WTC11 (cell line): ENCODE results near the gene TF. TPM values are rescaled to one million over a fixed set of nuclear protein-coding genes. Genes with fewer than 3 reads are reported as not detected.

Experiments
- total RNA-seq: library from RNA; stranded (reverse); gene quantifications from 3 replicates; pipeline ENCODE4 v1.2.3, GENCODE V29; 2021

The TF gene
- total RNA-seq, 1 experiment from 2014 or later = 9.3 TPM

Other genes starting within 250 kb of the TF start
- 128 to 162 TPM (median 132 TPM) in 3 replicates for gene CDV3, start 172.7 kb upstream of the TF start, total RNA-seq
- gene TOPBP1, start 84.5 kb upstream of the TF start, total RNA-seq = 34.3 to 36.2 TPM (median 34.4 TPM) in 3 replicates
- gene SRPRB, start 59.4 kb downstream of the TF start, total RNA-seq = 40.9 to 42.2 TPM (median 41.2 TPM) in 3 replicates
- 14.9 to 21.0 TPM (median 18.0 TPM) in 3 replicates for gene RAB6B, start 149.5 kb downstream of the TF start, total RNA-seq